ENCODE data around the gene CPXM1.

The CPXM1 gene

GRCh38 chr20:2778602-2779321, 21.7 kb downstream of the CPXM1 start:
- Histone ChIP-seq H3K4me3 (ENCODE audit: low read length, poor library complexity, severe bottlenecking) (no peak overlapping the region), H3K79me2 (ENCODE audit: insufficient read depth, low read length) (no peaks in the 10 kb centered on the region), H3K4me1 (ENCODE audit: insufficient read depth, low read length, poor library complexity, severe bottlenecking) (no peaks in the 10 kb centered on the region), H3K4me2 (ENCODE audit: low read depth, low read length, poor library complexity, severe bottlenecking) (no peak overlapping the region), H3K36me3 (ENCODE audit: insufficient read depth, low read length) (no peaks in the 10 kb centered on the region), H3K9me2 (replicated peaks; ENCODE audit: low read depth, low read length) (no peaks in the 10 kb centered on the region), H3K9me3 (ENCODE audit: insufficient read depth, low read depth, low read length) (peaks cover 4% of the 10 kb centered on the region; the same call in 1 of the 2 replicates), H3K9ac (ENCODE audit: low read depth, low read length, poor library complexity, severe bottlenecking) (no peak overlapping the region), H2AFZ (ENCODE audit: low read length) (no peak overlapping the region), H3F3A (ENCODE audit: low read depth) (no peaks in the 10 kb centered on the region), H4K20me1 (ENCODE audit: insufficient read depth, low read length, poor library complexity, severe bottlenecking) (no peaks in the 10 kb centered on the region), H3K27me3 (ENCODE audit: insufficient read depth, low read length, poor library complexity, severe bottlenecking) (no peaks in the 10 kb centered on the region)
- no peak for TF ChIP-seq EZH2phosphoT487 (IDR thresholded peaks at IDR 0.05; ENCODE audit: borderline replicate concordance)
- no peak for TF ChIP-seq CTCF (conservative IDR thresholded peaks at IDR 0.05; ENCODE audit: low read length)

GRCh38 chr20:2775139-2775538, 25.3 kb downstream of the CPXM1 start:
- Histone ChIP-seq H3K9me2 (replicated peaks; ENCODE audit: low read depth, low read length) (no peaks in the 10 kb centered on the region), H3K4me2 (ENCODE audit: low read depth, low read length, poor library complexity, severe bottlenecking) (no peak overlapping the region), H2AFZ (ENCODE audit: low read length) (no peak overlapping the region), H3K36me3 (ENCODE audit: insufficient read depth, low read length) (no peaks in the 10 kb centered on the region), H3K9ac (ENCODE audit: low read depth, low read length, poor library complexity, severe bottlenecking) (no peak overlapping the region), H3F3A (ENCODE audit: low read depth) (no peaks in the 10 kb centered on the region), H3K4me3 (ENCODE audit: low read length, poor library complexity, severe bottlenecking) (no peak overlapping the region), H3K27me3 (ENCODE audit: insufficient read depth, low read length, poor library complexity, severe bottlenecking) (no peaks in the 10 kb centered on the region), H3K9me3 (ENCODE audit: insufficient read depth, low read depth, low read length) (peaks cover 4% of the 10 kb centered on the region; the same call in 1 of the 2 replicates), H3K79me2 (ENCODE audit: insufficient read depth, low read length) (no peaks in the 10 kb centered on the region), H4K20me1 (ENCODE audit: insufficient read depth, low read length, poor library complexity, severe bottlenecking) (no peaks in the 10 kb centered on the region), H3K4me1 (ENCODE audit: insufficient read depth, low read length, poor library complexity, severe bottlenecking) (no peaks in the 10 kb centered on the region)
- no peak for TF ChIP-seq CTCF (conservative IDR thresholded peaks at IDR 0.05; ENCODE audit: low read length)
- no peak for TF ChIP-seq EZH2phosphoT487 (IDR thresholded peaks at IDR 0.05; ENCODE audit: borderline replicate concordance)

GRCh38 chr20:2773812-2774211, 26.6 kb downstream of the CPXM1 start:
- H3K27me3 ChIP-seq (ENCODE audit: insufficient read depth, low read length, poor library complexity, severe bottlenecking): no peaks in the 10 kb centered on the region
- H3F3A ChIP-seq (ENCODE audit: low read depth): no peaks in the 10 kb centered on the region
- no peak overlapping the region for H2AFZ ChIP-seq (ENCODE audit: low read length)
- no peaks in the 10 kb centered on the region for H3K79me2 ChIP-seq (ENCODE audit: insufficient read depth, low read length)
- no peak overlapping the region for H3K4me2 ChIP-seq (ENCODE audit: low read depth, low read length, poor library complexity, severe bottlenecking)
- no peaks in the 10 kb centered on the region for H3K9me2 ChIP-seq (replicated peaks; ENCODE audit: low read depth, low read length)
- TF ChIP-seq EZH2phosphoT487 (IDR thresholded peaks at IDR 0.05; ENCODE audit: borderline replicate concordance): no peak
- no peak for TF ChIP-seq CTCF (conservative IDR thresholded peaks at IDR 0.05; ENCODE audit: low read length)
- no peaks in the 10 kb centered on the region for H3K4me1 ChIP-seq (ENCODE audit: insufficient read depth, low read length, poor library complexity, severe bottlenecking)
- H3K9ac ChIP-seq (ENCODE audit: low read depth, low read length, poor library complexity, severe bottlenecking): no peak overlapping the region
- no peak overlapping the region for H3K4me3 ChIP-seq (ENCODE audit: low read length, poor library complexity, severe bottlenecking)
- H3K9me3 ChIP-seq (ENCODE audit: insufficient read depth, low read depth, low read length): peaks cover 4% of the 10 kb centered on the region; the same call in 1 of the 2 replicates
- H3K36me3 ChIP-seq (ENCODE audit: insufficient read depth, low read length): no peaks in the 10 kb centered on the region
- H4K20me1 ChIP-seq (ENCODE audit: insufficient read depth, low read length, poor library complexity, severe bottlenecking): no peaks in the 10 kb centered on the region

Data from Loucy (cell line).